Urinary bladder (tissue), 4 donors: ENCODE results near the gene STK32B. TPM values are rescaled to one million over a fixed set of nuclear protein-coding genes. Genes with fewer than 3 reads are reported as not detected.

Experiments used
- DNase-seq: peaks from one replicate; pipeline ENCODE4 v3.0.0-alpha.2; 2015; ENCODE audit errors: extremely low spot score
- H3K27ac ChIP-seq: one replicate; pipeline ENCODE4 v1.5.1; 2013; ENCODE audit warnings: low read depth, mild to moderate bottlenecking, moderate library complexity
- H3K36me3 ChIP-seq: one replicate; pipeline ENCODE4 v1.6.1; 2013; ENCODE audit warnings: mild to moderate bottlenecking, moderate library complexity; ENCODE audit not compliant: insufficient read depth
- H3K4me1 ChIP-seq: one replicate; pipeline ENCODE4 v1.6.1; 2013; ENCODE audit warnings: mild to moderate bottlenecking, moderate library complexity; ENCODE audit not compliant: insufficient read depth
- H3K4me3 ChIP-seq: one replicate; pipeline ENCODE4 v1.5.1; 2013; ENCODE audit warnings: low read depth, low read length
- WGBS: extraction: QIAGEN DNeasy Blood & Tissue Kit; methylation state at CpG from one replicate; pipeline ENCODE4 v1.1.7; 2013; 5-methylcytosine and 5-hydroxymethylcytosine counted together
- polyA plus RNA-seq: library from polyadenylated mRNA; stranded (reverse); fragments of 200-250 nt; gene quantifications from one replicate; pipeline ENCODE4 v1.2.3, GENCODE V29; 2013
- total RNA-seq: library from RNA; depleted of rRNA; stranded (reverse); fragments of >200 nt; gene quantifications from one replicate; pipeline ENCODE4 v1.2.3, GENCODE V29; 2014
- donor health status: healthy with polysubstance abuse.
- donor health status: healthy.

STK32B gene
- total and polyA plus RNA-seq, 2 donors, result 2.1 to 12.1 TPM

- WGBS, result 71% methylated on average over 14 of the region's 14 CpGs
- Histone ChIP-seq H3K4me1 (no peaks in the 10 kb centered on the region), H3K36me3 (no peaks in the 10 kb centered on the region), H3K4me3 (no peak overlapping the region), H3K27ac (no peak overlapping the region)
- DNase-seq, result no peak
Observed at GRCh38 chr4:5186271-5187064, 135.2 kb downstream of the STK32B start.

DNA sequence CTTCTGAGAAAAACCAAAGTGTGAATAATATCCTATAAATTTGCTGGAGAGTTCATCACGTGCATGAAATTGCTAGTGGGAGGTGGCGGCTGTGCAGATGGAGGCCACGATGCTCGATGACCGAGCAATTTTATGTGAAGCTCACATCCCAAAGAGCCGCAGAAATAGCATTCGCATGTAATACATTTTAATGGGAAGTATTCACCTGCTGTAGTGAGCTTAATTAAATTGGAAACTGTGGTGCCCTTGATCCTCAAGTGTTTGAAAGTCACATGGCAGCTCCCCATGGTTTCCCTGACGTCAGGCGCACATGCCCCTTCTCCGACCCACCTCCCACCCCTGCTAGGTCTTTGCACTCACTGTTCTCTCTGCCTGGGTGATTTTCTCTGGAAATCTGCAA, 136.8 kb downstream of the STK32B start:
- no peak for DNase-seq
- no peak overlapping the region for H3K27ac ChIP-seq
- H3K4me3 ChIP-seq, result no peak overlapping the region
- no peaks in the 10 kb centered on the region for H3K4me1 ChIP-seq
- WGBS, result 87% methylated on average over 10 of the region's 10 CpGs
- no peaks in the 10 kb centered on the region for H3K36me3 ChIP-seq

DNA sequence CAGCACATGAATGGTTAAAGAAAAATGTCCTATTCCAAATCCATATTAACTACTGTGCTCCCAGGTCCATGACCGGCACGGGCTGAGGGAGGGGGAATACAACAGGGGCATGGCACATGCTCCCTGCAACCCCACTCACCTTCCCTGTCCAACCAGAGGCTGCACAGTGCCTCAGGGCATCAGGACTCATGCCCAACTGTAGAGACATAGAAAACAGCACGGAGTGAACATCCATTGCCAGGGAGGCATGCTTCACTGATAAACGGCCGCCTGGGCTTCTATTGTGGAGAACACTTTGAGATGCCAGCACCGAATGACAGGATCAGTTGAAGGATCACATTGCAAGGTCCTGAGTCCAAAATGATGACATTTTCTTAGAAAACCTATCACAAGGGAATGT, 140.6 kb downstream of the STK32B start:
- Histone ChIP-seq H3K4me3 (no peak overlapping the region), H3K27ac (no peak overlapping the region), H3K36me3 (no peaks in the 10 kb centered on the region), H3K4me1 (no peaks in the 10 kb centered on the region)
- no peak for DNase-seq
- WGBS, result 85% methylated on average over 6 of the region's 6 CpGs

DNA sequence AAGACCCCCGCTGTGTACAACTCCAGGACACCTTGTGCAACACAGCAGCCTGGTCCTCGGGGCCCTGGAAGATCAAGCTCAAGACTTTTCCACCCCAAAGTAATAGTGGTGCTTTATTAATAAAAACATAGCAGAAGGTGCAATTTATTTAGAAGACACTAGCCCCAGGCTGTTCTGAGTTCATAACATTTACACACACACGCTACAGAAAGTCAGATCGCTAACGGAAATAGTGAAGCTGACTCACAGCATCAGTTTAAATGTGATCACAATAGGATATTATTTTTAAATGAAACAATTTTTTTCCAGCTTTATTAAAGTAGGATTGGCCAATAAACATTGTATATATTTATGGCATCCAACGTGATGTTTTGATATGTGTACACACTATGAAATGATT, 141.0 kb downstream of the STK32B start:
- Histone ChIP-seq H3K4me1 (no peaks in the 10 kb centered on the region), H3K27ac (no peak overlapping the region), H3K36me3 (no peaks in the 10 kb centered on the region), H3K4me3 (no peak overlapping the region)
- 79% methylated on average over 6 of the region's 6 CpGs for WGBS
- DNase-seq, result no peak

DNA sequence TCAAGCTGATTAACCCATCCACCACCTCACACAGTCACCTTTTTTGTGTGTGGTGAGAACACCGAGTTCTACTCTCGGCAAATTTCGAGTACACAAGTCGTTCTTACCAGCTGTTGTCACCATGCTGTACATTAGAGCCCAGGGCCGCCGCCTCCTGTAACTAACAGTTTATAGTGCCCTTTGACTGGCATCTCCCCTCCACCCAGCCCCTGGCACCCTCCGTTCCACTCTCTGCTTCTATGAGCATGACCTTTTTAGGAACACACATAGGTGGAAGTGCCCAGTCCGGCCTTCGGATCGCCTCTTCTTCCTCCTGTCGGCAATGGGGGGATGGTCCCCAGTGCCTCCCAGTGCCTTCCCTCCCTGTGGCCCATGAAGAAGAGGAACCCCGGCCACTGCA, 141.4 kb downstream of the STK32B start:
- H3K4me1 ChIP-seq, result no peaks in the 10 kb centered on the region
- H3K27ac ChIP-seq, result no peak overlapping the region
- DNase-seq, result no peak
- no peak overlapping the region for H3K4me3 ChIP-seq
- WGBS, result 88% methylated on average over 12 of the region's 12 CpGs
- no peaks in the 10 kb centered on the region for H3K36me3 ChIP-seq

DNA sequence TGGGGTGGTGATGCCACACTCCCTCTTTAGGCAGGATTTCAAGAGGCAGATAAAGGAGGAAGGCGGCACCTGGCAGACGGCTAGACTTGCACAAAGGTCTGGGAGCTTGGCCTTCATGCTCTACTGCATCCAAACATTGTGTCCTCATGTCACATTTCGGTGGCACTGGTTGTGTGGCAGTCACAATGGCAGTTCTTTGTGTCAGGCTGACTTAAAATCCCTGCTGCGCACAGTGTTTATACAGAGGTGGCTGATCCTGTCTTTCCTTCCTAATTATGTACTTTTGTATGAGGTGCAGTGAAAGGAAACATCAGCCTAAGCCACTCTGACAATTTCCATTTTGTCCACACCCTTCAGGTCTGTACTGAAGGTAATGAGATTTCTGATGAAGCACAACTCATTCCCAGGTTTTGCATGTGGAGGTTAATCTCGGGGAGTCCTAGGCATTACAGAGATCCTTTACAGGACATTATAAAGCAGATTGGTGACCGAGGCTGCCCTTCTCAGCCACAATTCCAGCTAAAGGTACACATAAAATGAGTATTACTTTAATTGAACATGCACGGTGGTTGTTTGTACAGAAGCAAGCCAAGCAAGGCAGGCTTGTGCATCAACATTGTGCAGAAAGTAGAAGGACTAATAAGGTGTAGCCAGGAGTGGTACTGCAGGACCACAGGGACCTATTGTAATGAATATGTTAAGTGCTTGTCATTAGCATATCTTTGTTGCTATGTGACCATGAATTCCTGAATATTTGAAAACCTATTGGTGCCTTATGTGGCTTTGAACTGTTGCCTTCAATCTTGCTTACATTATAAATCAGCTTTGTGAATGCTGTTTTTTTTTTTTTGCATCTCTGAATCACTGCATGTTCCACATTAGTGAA, 147.6 kb downstream of the STK32B start:
- no peaks in the 10 kb centered on the region for H3K4me1 ChIP-seq
- H3K27ac ChIP-seq, result no peak overlapping the region
- H3K4me3 ChIP-seq, result no peak overlapping the region
- no peaks in the 10 kb centered on the region for H3K36me3 ChIP-seq
- 86% methylated on average over 7 of the region's 7 CpGs for WGBS
- DNase-seq, result no peak

GRCh38 chr4:5199912-5200311, 148.6 kb downstream of the STK32B start:
- DNase-seq, result no peak
- no peaks in the 10 kb centered on the region for H3K4me1 ChIP-seq
- no peaks in the 10 kb centered on the region for H3K36me3 ChIP-seq
- H3K27ac ChIP-seq, result no peak overlapping the region
- no peak overlapping the region for H3K4me3 ChIP-seq
- 76% methylated on average over 2 of the region's 2 CpGs for WGBS

DNA sequence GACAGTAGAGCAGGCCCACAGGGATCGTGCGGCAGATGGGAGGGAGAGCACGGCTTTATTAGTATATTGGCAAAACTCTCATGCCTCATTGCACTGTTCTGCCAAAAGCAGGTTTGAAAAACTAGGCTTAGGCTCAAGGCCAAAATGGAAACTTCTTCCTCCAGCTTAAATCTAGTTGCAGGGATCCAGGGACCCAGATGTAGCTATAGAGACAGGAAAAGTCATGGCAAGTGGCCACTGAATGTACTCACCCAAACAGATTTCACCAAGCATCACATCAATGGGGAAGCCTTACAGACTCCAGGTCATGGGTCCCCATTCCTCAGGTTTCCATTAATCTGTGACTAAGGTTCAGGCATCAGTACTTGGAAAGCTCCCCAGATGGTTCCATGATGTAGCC, 149.2 kb downstream of the STK32B start:
- 52% methylated on average over 3 of the region's 3 CpGs for WGBS
- no peak for DNase-seq
- Histone ChIP-seq H3K4me3 (no peak overlapping the region), H3K36me3 (no peaks in the 10 kb centered on the region), H3K4me1 (no peaks in the 10 kb centered on the region), H3K27ac (no peak overlapping the region)

DNA sequence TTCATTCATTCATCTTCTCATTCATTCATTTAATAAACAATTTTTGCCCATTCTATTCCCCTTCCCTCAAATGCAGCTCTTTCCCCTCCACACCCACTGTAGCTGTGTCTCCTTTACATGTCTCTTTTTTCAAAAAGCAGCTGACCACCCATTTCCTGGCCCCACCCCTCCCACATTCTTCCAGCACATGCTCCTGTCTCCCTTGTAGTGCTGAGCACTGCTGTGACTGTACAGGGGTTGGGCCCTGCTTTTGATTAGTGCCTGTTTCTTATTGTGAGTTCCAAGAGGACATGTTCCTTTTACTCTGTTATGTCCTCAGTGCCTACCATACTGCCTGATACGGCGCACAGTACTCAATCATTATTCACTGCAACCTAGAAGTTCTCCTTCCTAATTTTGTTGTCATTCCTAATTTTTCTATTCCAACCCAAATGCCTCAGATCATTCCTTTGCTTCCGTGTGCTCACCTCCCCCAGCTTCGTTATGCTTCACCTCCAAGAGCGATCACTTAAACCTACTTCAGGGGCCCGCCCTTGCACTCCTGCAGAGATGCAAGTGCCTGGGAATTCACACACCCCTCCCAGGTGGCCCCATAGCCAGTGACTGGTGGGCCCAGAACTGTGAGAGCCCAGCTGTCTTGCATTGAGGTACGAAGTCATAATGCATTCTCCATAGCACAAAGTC, 152.2 kb downstream of the STK32B start:
- 80% methylated on average over 7 of the region's 7 CpGs for WGBS
- Histone ChIP-seq H3K36me3 (no peaks in the 10 kb centered on the region), H3K27ac (no peak overlapping the region), H3K4me1 (no peaks in the 10 kb centered on the region), H3K4me3 (no peak overlapping the region)
- DNase-seq, result no peak

- WGBS, result 59% methylated on average over 3 of the region's 3 CpGs
- DNase-seq, result no peak
- no peaks in the 10 kb centered on the region for H3K4me1 ChIP-seq
- no peaks in the 10 kb centered on the region for H3K36me3 ChIP-seq
- no peak overlapping the region for H3K27ac ChIP-seq
- no peak overlapping the region for H3K4me3 ChIP-seq
Observed at GRCh38 chr4:5203993-5204310, 152.7 kb downstream of the STK32B start.

DNA sequence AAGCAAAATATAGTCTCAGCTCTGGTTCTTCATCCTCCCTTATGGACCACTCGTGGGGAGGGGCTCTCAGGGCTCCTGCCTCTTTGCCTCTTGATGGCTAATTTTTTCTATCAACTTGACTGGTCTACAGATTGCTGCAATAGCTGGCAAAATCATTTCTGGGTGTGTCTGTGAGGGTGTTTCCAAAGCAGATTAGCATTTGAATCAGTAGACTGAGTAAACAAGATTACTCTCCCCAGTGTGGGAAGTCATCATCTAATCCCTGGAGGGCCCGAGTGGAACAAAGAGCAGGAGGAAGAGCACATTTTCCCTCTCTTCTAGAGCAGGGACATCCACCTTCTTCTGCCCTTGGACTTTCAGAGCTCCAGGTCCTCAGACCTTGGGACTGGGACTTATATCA, 153.5 kb downstream of the STK32B start:
- 51% methylated on average over 2 of the region's 2 CpGs for WGBS
- no peaks in the 10 kb centered on the region for H3K4me1 ChIP-seq
- no peak overlapping the region for H3K4me3 ChIP-seq
- no peak overlapping the region for H3K27ac ChIP-seq
- DNase-seq, result no peak
- no peaks in the 10 kb centered on the region for H3K36me3 ChIP-seq

DNA sequence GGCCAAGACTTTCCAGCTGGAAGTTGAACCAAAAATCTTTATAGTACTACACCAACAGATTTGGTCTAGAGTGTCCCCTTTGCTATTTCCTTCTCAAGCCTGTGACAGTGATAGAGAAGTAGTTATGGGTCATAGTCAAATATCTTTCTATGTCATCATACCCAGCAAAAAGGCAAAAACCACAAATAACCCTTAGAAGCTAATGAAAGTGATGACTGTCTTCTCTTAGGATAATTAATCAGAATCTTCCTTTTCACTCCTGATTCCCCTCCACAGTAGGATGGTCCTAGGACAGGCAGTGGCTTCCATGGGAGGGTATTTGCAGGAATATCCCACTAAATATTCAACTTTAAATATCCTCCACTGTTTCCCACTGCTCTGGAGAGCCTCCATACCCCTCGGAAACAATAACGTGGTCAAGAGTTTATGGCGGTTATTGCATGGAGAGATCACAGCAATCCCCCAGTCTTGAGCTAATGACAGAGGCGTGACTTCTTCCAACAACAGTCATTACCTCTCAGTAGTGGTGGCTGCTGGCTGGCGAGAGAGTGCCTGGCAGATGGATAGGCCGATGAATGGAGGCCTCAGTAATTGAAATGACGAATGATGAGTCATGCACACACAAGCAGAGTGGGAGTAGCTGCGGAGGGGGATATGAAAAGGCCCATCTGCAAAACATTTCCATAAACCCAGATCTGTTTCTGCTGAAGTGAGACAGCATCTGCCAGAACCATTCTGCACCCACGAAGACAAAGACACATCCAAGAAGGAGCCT, 154.9 kb downstream of the STK32B start:
- no peak for DNase-seq
- Histone ChIP-seq H3K4me1 (no peaks in the 10 kb centered on the region), H3K27ac (no peak overlapping the region), H3K4me3 (no peak overlapping the region), H3K36me3 (no peaks in the 10 kb centered on the region)
- 54% methylated on average over 9 of the region's 9 CpGs for WGBS

GRCh38 chr4:5209862-5210261, 158.6 kb downstream of the STK32B start:
- WGBS, result 92% methylated on average over 1 of the region's 1 CpG
- Histone ChIP-seq H3K4me1 (no peaks in the 10 kb centered on the region), H3K36me3 (no peaks in the 10 kb centered on the region), H3K27ac (no peak overlapping the region), H3K4me3 (no peak overlapping the region)
- DNase-seq, result no peak
